Caco-2 (cell line): ENCODE results near the gene TYW1B. TPM values are rescaled to one million over a fixed set of nuclear protein-coding genes. Genes with fewer than 3 reads are reported as not detected.
"Not testable (repeated sequence)": the region's sequence is repeated elsewhere in the genome, so short reads cannot be mapped to it uniquely, and the experiment has no call there.

Source experiments
- BruUV-seq: library from RNA; stranded (reverse); fragments of 400-500 nt; replicated peaks from 2 replicates; lab custom pipeline; 2021; lab: Mats Ljungman, UMichigan
- CTCF ChIA-PET: fragments of 300-600 bp; sonication (Branson Sonifier 250); formaldehyde crosslinking; loops from one replicate; lab custom pipeline; 2022; ENCODE audit warnings: antibody characterized with exemption; lab: Charles Lee
- POLR2A ChIA-PET: fragments of 300-600 bp; sonication (Branson Sonifier 250); formaldehyde crosslinking; loops from one replicate; lab custom pipeline; 2022; ENCODE audit warnings: antibody characterized with exemption; lab: Charles Lee
- DNase-seq, 2 experiments: peaks; one replicate each; pipeline versions ENCODE4 v3.0.0 to v3.0.0-alpha.2; 2020 to 2022
- H3K27me3 ChIP-seq: replicated peaks from 2 replicates; pipeline ENCODE4 v1.6.0; 2011; ENCODE audit warnings: low read length; ENCODE audit not compliant: control insufficient read depth, insufficient read depth
- H3K36me3 ChIP-seq: 2 replicates; pipeline ENCODE4 v1.5.1; 2011; ENCODE audit warnings: low read length; ENCODE audit not compliant: control insufficient read depth, insufficient read depth
- H3K4me1 ChIP-seq: fragments of 250-450 bp; sonication (Bioruptor Pico); 2 replicates; pipeline ENCODE4 v1.5.1; 2020; ENCODE audit warnings: mild to moderate bottlenecking
- H3K4me3 ChIP-seq: 2 replicates; pipeline ENCODE4 v1.5.1; 2011; ENCODE audit warnings: low read depth, mild to moderate bottlenecking, control low read depth, low read length
- H3K9me3 ChIP-seq: fragments of 250-450 bp; sonication (Bioruptor Pico); 2 replicates; pipeline ENCODE4 v1.5.1; 2020; ENCODE audit warnings: mild to moderate bottlenecking, moderate library complexity
- H3K27ac Mint-ChIP-seq: one replicate; pipeline ENCODE4 v1.8.0; 2022; ENCODE audit warnings: mixed read lengths; ENCODE audit not compliant: unreplicated experiment
- H3K27me3 Mint-ChIP-seq: one replicate; pipeline ENCODE4 v1.8.0; 2022; ENCODE audit warnings: mixed read lengths; ENCODE audit not compliant: insufficient read depth, unreplicated experiment
- H3K36me3 Mint-ChIP-seq: one replicate; pipeline ENCODE4 v1.8.0; 2022; ENCODE audit warnings: mild to moderate bottlenecking, mixed read lengths; ENCODE audit not compliant: insufficient read depth, unreplicated experiment
- H3K4me1 Mint-ChIP-seq: one replicate; pipeline ENCODE4 v1.8.0; 2022; ENCODE audit warnings: low read depth, mixed read lengths; ENCODE audit not compliant: unreplicated experiment
- H3K4me3 Mint-ChIP-seq: one replicate; pipeline ENCODE4 v1.8.0; 2022; ENCODE audit warnings: mild to moderate bottlenecking, moderate library complexity, mixed read lengths; ENCODE audit not compliant: unreplicated experiment
- H3K9me3 Mint-ChIP-seq: one replicate; pipeline ENCODE4 v1.8.0; 2022; ENCODE audit warnings: mixed read lengths; ENCODE audit not compliant: unreplicated experiment
- CTCF ChIP-seq, 2 experiments: fragments of 200-600 bp in 1 of 2; IDR thresholded peaks; 1 replicate in 1 of 2; 2 replicates in 1 of 2; pipeline versions ENCODE4 v1.5.1 to v1.8.0; 2011 to 2022; ENCODE audit warnings: antibody characterized with exemption in 1 of 2, control low read depth in 1 of 2, inconsistent platforms in 1 of 2, low read depth in 1 of 2, low read length in 1 of 2, mild to moderate bottlenecking in 1 of 2, moderate library complexity in 1 of 2; ENCODE audit not compliant: insufficient read depth in 1 of 2, severe bottlenecking in 1 of 2, unreplicated experiment in 1 of 2
- intact Hi-C: fragments of 100-400 bp; cut with micrococcal nuclease; formaldehyde crosslinking; loops from one replicate; pipeline ENCODE4 v1.10.0; 2022; ENCODE audit not compliant: unreplicated experiment
- total RNA-seq: library from RNA; stranded (reverse); gene quantifications from 2 replicates; pipeline ENCODE4 v1.2.3, GENCODE V29; 2022

Gene TYW1B
- total RNA-seq, 1 experiment from 2014 or later: 12.8 TPM

GRCh38 chr7:72675686-72676085 is 152.3 kb downstream of the TYW1B start:
- H3K36me3 Mint-ChIP-seq: peaks cover 10% of the 10 kb centered on the region
- CTCF ChIA-PET, H3K4me1 ChIP-seq, H3K4me3 ChIP-seq, H3K27me3 ChIP-seq, H3K27me3 Mint-ChIP-seq, H3K4me1 Mint-ChIP-seq, H3K4me3 Mint-ChIP-seq, intact Hi-C loops, POLR2A ChIA-PET, BruUV-seq, H3K9me3 Mint-ChIP-seq, DNase-seq, H3K27ac Mint-ChIP-seq, H3K36me3 ChIP-seq, H3K9me3 ChIP-seq: not testable (repeated sequence)

GRCh38 chr7:72674394-72674793 is 153.6 kb downstream of the TYW1B start:
- H3K36me3 ChIP-seq: no peaks in the 10 kb centered on the region
- H3K9me3 ChIP-seq: no peaks in the 10 kb centered on the region
- POLR2A ChIA-PET: no interaction called here
- no peaks in the 10 kb centered on the region for H3K27me3 ChIP-seq
- CTCF ChIA-PET: no interaction called here
- Mint-ChIP-seq H3K36me3 (peaks cover 15% of the 10 kb centered on the region), H3K4me3 (no peak overlapping the region), H3K9me3 (no peaks in the 10 kb centered on the region), H3K4me1 (no peaks in the 10 kb centered on the region), H3K27ac (no peak overlapping the region), H3K27me3 (no peaks in the 10 kb centered on the region)
- intact Hi-C loops: no loop called here
- no TSS peak for BruUV-seq
- no peak for TF ChIP-seq CTCF (IDR thresholded peaks at IDR 0.05; ENCODE audit: insufficient read depth in 1 of 2, low read depth in 1 of 2, low read length in 1 of 2, severe bottlenecking in 1 of 2, unreplicated experiment in 1 of 2)
- H3K4me1 ChIP-seq: no peaks in the 10 kb centered on the region
- no peak for DNase-seq
- H3K4me3 ChIP-seq: no peak overlapping the region

- BruUV-seq, H3K9me3 ChIP-seq, H3K4me3 ChIP-seq, H3K36me3 Mint-ChIP-seq, H3K27ac Mint-ChIP-seq, H3K27me3 ChIP-seq, H3K4me1 ChIP-seq, intact Hi-C loops, POLR2A ChIA-PET, CTCF ChIA-PET, DNase-seq, H3K4me1 Mint-ChIP-seq, H3K4me3 Mint-ChIP-seq, H3K9me3 Mint-ChIP-seq, H3K27me3 Mint-ChIP-seq, H3K36me3 ChIP-seq: not testable (repeated sequence)
Observed at GRCh38 chr7:72670850-72671249, 157.2 kb downstream of the TYW1B start.

- POLR2A ChIA-PET, H3K36me3 ChIP-seq, BruUV-seq, H3K4me3 Mint-ChIP-seq, H3K4me1 ChIP-seq, intact Hi-C loops, H3K4me1 Mint-ChIP-seq, H3K27me3 ChIP-seq, H3K27me3 Mint-ChIP-seq, DNase-seq, H3K27ac Mint-ChIP-seq, H3K4me3 ChIP-seq, CTCF ChIA-PET, H3K9me3 ChIP-seq, H3K9me3 Mint-ChIP-seq: not testable (repeated sequence)
- peaks cover 13% of the 10 kb centered on the region for H3K36me3 Mint-ChIP-seq
Observed at GRCh38 chr7:72668435-72668834, 159.6 kb downstream of the TYW1B start.

- H3K36me3 ChIP-seq, H3K4me1 ChIP-seq, H3K27ac Mint-ChIP-seq, H3K4me3 Mint-ChIP-seq, H3K4me3 ChIP-seq, POLR2A ChIA-PET, H3K9me3 ChIP-seq, DNase-seq, H3K9me3 Mint-ChIP-seq, H3K4me1 Mint-ChIP-seq, CTCF ChIA-PET, H3K27me3 ChIP-seq, BruUV-seq, H3K27me3 Mint-ChIP-seq, intact Hi-C loops: not testable (repeated sequence)
- peaks cover 10% of the 10 kb centered on the region for H3K36me3 Mint-ChIP-seq
Observed at GRCh38 chr7:72667049-72667448, 161.0 kb downstream of the TYW1B start.

GRCh38 chr7:72648574-72648973 is 179.4 kb downstream of the TYW1B start:
- H3K4me3 Mint-ChIP-seq, H3K4me3 ChIP-seq, BruUV-seq, DNase-seq, H3K9me3 Mint-ChIP-seq, CTCF ChIA-PET, H3K27ac Mint-ChIP-seq, H3K4me1 ChIP-seq, H3K9me3 ChIP-seq, H3K27me3 ChIP-seq, H3K27me3 Mint-ChIP-seq, H3K36me3 Mint-ChIP-seq, intact Hi-C loops, POLR2A ChIA-PET, H3K4me1 Mint-ChIP-seq, H3K36me3 ChIP-seq: not testable (repeated sequence)
